Epidermal melanocyte (primary cell): Measurements from ENCODE around the gene ARHGAP44.

Source experiments
- DNase-seq: peaks from one replicate; pipeline ENCODE4 v3.0.0; 2011; ENCODE audit warnings: low spot score; ENCODE audit not compliant: insufficient read length

ARHGAP44 gene

DNA sequence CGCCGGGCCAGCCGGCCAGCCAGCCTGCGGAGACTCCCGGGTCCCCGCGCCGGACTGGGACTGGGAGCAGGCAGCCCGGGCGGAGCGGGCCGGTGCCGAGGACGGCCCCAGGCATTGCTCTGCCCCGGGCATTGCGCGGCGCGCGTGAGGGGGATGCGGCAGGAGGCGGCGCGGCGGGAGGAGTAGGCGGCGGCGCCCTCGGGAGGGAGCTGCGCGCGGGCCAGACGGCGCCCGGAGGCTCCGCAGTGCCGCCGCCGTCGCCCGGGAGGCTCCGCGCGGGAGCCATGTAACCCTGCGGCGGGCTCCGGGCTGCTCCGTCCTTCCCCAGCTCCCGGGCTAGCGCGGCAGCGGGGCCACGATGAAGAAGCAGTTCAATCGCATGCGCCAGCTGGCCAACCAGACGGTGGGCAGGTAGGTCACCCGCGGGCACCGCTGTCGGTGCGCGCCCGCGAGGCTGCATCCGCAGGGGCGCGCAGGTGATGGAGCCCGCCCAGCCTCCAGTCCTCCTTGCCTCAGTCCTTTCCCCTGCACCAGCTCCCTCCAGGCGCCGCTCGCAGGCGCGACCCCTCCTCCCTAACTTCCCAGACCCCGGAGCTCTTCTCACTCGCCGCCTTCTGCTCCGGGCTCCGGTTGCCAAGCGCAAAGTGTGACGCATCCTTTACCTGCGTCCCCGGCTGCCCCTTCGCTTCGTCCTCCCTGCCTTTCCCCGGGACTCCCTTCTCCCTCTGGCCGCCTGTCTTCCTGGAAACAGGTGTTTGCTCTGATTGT, at the start of gene ARHGAP44:
Gene ARHGAP44, plus strand, starts transcription at position 18 of the 768 bp plus-strand sequence. Its CDS starts 341 bp downstream, at position 359.
- peak; percentile 24 for DNase-seq

DNA sequence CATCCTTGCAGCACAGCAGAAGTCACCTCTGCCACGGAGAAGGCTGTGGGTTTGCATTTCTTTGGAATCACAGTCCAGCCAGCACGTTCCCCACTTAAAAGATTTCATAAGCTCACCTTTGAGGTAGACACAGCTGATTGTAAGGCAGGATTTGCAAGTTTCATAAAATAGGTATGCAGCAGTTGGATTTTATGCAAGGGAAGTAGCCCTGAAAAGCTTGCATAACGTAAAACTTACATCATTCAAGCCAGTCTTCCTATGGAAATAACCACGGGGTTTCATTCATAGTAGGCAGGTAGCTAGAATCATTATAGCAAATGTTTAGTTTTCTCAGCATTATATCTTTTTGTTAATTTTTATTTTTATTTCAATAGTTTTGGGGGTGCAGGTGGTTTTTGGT, 49.8 kb upstream of the ARHGAP44 start:
- DNase-seq, result no peak

DNA sequence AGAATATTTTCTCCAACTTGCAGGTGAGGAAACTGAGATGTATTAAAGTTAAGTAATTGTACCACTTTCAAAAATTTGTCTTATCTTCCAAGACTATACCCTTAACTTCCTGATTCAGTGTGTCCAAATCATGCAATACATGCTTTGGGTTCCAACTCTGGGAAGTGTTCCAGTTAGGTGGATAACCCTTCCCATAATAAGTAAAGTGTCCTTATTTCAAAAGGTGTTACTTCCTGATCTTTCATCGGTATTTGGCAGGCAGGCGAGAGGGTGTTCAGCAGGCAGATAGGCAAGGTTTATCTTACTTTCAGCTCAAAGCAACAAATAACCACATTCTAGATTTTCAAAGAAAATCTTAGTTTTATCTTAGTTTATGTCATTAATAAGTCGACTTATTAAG, 46.3 kb upstream of the ARHGAP44 start:
- DNase-seq, result no peak

DNA sequence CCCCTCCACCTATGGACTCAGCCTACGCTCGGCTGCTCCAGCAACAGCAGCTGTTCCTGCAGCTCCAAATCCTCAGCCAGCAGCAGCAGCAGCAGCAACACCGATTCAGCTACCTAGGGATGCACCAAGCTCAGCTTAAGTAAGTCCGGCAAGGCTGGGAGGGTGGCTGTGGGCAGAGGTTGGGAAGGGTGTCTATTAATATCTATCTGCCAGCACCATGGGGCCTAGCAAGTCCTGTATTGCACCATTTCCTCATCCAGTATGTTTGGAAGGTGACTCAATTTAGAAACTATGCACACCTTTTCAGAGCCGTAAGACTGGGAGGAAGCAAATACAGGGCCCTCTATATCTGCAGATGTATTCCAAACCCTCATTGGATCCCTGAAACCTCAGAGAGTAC, 45.0 kb upstream of the ARHGAP44 start:
- no peak for DNase-seq

DNA sequence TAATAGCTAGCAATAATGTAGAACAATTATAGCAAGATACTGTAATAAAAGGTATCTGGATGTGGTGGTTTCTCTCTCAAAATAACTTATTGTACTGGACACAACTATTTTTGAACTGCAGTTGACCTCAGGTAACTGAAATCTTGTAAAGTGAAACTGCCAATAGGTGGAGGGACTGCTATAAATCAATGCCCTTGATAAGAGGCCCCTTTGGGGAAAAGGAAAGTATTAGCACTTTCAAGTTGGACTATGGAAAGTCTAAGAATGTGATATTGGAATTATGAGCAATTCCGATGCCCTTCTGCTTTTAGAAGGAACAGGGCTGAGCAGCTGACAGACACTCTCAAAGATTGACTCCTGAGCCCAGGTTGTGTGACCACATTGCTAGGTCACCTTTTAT, 44.5 kb upstream of the ARHGAP44 start:
- DNase-seq, result no peak

DNA sequence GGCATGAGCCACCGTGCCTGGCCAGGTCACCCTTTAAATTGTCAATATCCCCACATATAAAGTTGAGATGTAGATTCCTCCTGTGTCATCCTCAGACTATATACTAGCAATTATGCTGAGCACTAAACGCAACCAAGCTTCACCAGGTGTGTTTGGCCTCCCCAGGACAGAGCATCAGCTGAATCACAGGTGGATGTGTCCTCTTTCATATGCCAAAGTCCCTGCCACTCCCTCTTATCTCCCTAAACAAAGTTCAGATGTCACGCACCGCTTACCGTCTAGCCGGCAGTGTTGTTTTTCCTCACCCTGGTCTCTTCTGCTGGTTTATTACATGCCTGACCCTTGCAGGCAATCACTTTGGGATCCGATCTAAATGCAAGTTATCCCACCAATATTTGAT, 43.8 kb upstream of the ARHGAP44 start:
- DNase-seq, result no peak

GRCh38 chr17:12756786-12757185, 32.5 kb upstream of the ARHGAP44 start:
- DNase-seq, result no peak

- no peak for DNase-seq
Measured at GRCh38 chr17:12759090-12759489, 30.2 kb upstream of the ARHGAP44 start.

DNA sequence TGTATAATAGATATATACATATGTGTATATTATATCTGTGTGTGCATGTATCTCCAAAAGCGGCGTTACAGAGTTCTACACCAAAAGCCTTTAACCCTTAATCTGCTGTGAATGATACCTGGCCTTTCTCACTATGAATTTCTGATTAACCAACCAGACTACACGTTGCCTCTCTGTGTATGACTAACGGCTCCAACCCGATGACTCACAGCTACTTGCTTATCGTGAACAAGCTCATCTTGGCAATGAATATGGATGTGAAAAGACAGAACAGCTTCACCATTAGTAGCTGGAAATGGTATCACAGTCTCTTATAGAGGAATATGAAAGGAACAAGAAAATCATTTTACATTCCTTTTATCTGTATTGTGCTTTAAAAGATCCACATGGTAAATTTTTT, 23.8 kb upstream of the ARHGAP44 start:
- no peak for DNase-seq

GRCh38 chr17:12768255-12768654, 21.0 kb upstream of the ARHGAP44 start:
- no peak for DNase-seq

DNA sequence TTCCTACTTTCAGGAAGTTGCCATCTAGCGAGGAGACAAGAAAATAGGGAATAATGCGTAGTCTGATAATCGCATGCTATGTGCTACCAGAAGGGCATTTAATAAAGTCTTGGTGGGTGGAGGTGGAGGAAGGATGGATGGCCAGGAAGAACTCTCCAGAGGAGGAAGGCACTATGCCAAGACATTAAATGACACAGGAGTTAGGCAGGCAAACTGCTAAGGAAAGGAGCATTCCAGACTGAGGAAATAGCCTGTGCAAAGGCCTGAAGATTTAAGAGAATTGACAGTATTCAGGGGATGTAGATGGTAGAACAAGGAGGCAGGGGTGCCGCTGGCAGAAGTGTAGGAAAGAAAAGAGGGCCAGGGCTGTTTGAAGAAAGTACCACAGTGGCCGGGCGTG, 19.3 kb upstream of the ARHGAP44 start:
- DNase-seq, result no peak

GRCh38 chr17:12773153-12773552, 16.1 kb upstream of the ARHGAP44 start:
- no peak for DNase-seq

DNA sequence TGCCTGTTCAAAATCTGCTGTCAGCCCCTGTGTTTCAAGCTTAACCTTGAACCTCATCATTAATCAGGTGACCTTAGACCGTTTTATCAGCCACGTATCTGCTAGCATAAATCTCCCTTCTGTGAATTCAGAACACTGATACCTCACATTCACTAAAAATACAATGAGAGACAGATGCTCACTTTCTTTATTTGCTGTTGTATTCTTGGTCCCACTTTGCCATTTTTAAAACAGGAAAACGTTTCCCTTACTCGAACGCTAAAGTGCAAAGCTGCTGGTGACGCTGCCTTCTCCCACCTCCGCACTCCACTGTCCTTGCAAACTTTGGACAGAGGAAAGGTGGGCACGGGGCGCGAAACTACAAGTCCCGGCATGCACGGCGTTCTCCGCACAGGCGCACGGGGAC, 220 bp upstream of the ARHGAP44 start:
- no peak for DNase-seq

- DNase-seq, result no peak
Measured at GRCh38 chr17:12790249-12791106, 1.2 kb downstream of the ARHGAP44 start.

- DNase-seq, result no peak
Measured at GRCh38 chr17:12794919-12795532, 5.7 kb downstream of the ARHGAP44 start.

- DNase-seq, result no peak
Measured at GRCh38 chr17:12800855-12801365, 11.6 kb downstream of the ARHGAP44 start.

DNA sequence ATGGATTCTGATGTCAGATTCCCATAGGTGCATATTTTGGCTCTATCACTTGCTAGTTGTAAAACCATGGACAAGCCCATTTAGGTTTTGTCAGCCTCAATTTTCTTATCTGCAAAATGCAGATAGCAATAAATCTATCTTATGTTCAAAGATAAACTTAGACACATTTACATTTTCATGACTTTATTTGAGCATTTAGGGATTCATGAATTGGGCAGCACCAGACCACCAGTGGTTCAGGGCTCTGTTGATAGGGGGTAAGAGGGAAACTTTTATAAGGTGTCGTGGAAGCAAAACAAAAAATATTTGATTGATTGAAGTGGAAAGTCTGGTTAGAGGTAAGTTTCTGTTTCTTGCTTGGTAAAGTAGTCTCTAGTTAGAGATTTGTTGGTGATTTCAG, 17.3 kb downstream of the ARHGAP44 start:
- DNase-seq, result no peak

- DNase-seq, result no peak
Measured at GRCh38 chr17:12808723-12809122, 19.4 kb downstream of the ARHGAP44 start.

- DNase-seq, result no peak
Measured at GRCh38 chr17:12812877-12813276, 23.6 kb downstream of the ARHGAP44 start.

DNA sequence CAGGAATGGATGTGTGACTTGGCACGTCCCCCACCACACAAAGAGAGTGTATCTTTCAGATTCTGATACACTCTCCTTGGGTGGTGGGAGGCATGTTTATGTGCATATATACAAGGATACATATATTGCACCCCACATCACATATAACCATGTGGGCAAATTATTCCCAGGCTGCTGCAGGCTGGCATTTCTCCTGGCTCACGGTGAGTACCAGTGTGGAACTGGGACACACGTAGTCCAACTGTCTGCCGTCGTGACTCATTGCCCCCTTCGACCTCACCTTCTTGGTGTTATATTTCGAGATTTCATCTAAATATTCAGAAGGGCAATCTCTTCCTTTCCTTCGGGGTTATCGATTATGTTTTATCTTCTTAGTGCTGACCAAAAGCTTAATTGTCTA, 24.4 kb downstream of the ARHGAP44 start:
- DNase-seq, result no peak

DNA sequence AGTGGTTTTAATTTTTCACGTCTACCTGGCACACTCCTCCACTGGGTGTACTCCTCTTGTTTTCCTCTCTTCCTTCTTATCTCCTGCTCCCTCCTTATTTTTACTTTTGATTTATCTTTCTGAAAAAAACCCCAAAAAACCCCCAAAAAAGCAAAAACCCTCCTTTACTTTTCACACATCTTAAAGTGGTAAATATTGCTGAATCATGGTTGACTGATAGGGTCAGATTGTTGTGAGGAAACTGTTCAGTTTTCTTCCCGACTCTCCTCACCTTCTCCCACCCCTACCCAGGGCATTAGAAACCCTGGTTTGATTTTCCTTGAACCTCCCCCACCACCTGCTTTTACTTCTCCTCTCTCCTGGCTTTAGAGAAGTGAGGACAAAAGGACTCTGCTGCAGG, 25.4 kb downstream of the ARHGAP44 start:
- no peak for DNase-seq

- DNase-seq, result no peak
Measured at GRCh38 chr17:12815642-12816141, 26.4 kb downstream of the ARHGAP44 start.
